Vagina (tissue), 2 donors: Measurements from ENCODE around the gene GPR62. TPM values are rescaled to one million over a fixed set of nuclear protein-coding genes. Genes with fewer than 3 reads are reported as not detected.

ENCODE experiments used
- DNase-seq, 2 donors: peaks; one replicate each; pipeline ENCODE4 v3.0.0-alpha.2; 2017; ENCODE audit errors: extremely low spot score in 2 of 2
- H3K27ac ChIP-seq: fragments of 200-600 bp; sonication (generic); one replicate; pipeline ENCODE4 v1.5.1; 2019
- H3K27me3 ChIP-seq: fragments of 200-600 bp; sonication (generic); one replicate; pipeline ENCODE4 v1.5.1; 2019
- H3K36me3 ChIP-seq, 2 donors: fragments of 200-600 bp; sonication (generic); one replicate each; pipeline ENCODE4 v1.5.1; 2017 to 2019
- H3K4me1 ChIP-seq: fragments of 200-600 bp; sonication (generic); one replicate; pipeline ENCODE4 v1.5.1; 2019
- H3K4me3 ChIP-seq, 2 donors: fragments of 200-600 bp; sonication (generic); 1 replicate in 1 of 2; 2 replicates in 1 of 2; pipeline ENCODE4 v1.5.1; 2016 to 2019
- H3K9me3 ChIP-seq: fragments of 200-600 bp; sonication (generic); one replicate; pipeline ENCODE4 v1.5.1; 2019
- CTCF ChIP-seq, 3 experiments: fragments of 450-650 bp in 2 of 3; fragments of 200-600 bp in 1 of 3; sonication (generic) in 1 of 3; IDR thresholded peaks; one replicate each; pipeline ENCODE4 v1.5.1; 2017 to 2019; ENCODE audit warnings: antibody characterized with exemption in 3 of 3, mild to moderate bottlenecking in 2 of 3, moderate library complexity in 2 of 3
- POLR2A ChIP-seq, 2 donors: fragments of 450-650 bp; IDR thresholded peaks; one replicate each; pipeline ENCODE4 v1.6.1; 2017; ENCODE audit warnings: antibody characterized with exemption in 2 of 2, mild to moderate bottlenecking in 2 of 2, moderate library complexity in 2 of 2
- POLR2AphosphoS5 ChIP-seq, 2 donors: sonication (generic); formaldehyde crosslinking; IDR thresholded peaks; one replicate each; pipeline ENCODE4 v1.9.0; 2017; ENCODE audit warnings: antibody characterized with exemption in 2 of 2, mild to moderate bottlenecking in 2 of 2, low read depth in 1 of 2; ENCODE audit not compliant: insufficient read depth in 1 of 2
- intact Hi-C: fragments of 100-400 bp; cut with DNase I; formaldehyde crosslinking; loops from one replicate; pipeline ENCODE4 v1.15.1; 2023
- total RNA-seq: library from RNA; depleted of rRNA; stranded (reverse); fragments of >200 nt; gene quantifications from one replicate; pipeline ENCODE4 v1.2.3, GENCODE V29; 2016

GPR62 gene
- total RNA-seq, 1 donor from 2014 or later, result not detected

DNA sequence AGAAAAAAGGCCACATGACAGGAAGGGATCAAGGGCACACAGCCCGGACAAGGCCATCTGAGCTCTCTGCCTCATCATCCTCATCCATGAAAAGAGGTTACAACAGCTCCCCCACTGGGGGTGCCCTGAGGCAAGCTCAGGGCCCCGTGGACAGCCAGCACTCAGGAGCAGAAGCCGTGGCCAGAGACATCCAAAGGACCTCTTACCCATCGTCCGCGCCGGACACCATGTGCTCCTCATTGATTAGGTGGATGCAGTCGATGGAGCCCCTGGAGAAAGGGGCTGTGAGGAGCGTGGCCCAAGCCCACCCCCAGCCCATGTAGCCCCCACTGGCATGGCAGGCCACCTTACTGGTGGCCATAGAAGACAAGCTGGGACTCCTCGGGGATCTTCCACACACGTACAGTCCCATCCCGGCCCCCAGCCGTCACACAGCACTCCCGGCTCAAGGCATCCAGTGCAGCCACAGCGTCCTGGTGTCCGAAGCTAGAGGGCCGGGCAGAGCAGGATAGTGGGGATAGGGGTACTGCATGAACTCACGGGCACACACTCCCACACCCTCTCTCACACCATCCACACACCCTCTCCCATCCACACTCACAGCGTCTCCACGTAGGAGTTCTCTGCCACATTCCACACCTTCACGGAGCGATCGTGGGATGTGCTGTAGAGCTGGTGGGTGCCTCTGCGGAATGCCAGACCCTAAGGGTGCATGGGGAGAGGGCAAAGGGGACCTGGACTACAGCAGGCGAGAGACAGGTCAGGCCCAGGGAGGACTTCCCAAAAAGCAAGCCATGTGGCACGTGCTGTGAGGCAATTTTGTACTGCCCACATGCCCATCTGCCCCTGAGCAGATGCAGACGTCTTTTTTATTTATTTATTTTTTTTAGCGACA, 19.9 kb upstream of the GPR62 start:
- H3K4me3 ChIP-seq, result no peak overlapping the region
- TF ChIP-seq POLR2A (IDR thresholded peaks at IDR 0.05), result no peak
- no peak for TF ChIP-seq POLR2AphosphoS5 (IDR thresholded peaks at IDR 0.05; ENCODE audit: insufficient read depth in 1 of 2, low read depth in 1 of 2)
- TF ChIP-seq CTCF (IDR thresholded peaks at IDR 0.05), result no peak
- no peaks in the 10 kb centered on the region for H3K27me3 ChIP-seq
- H3K9me3 ChIP-seq, result no peaks in the 10 kb centered on the region
- peaks cover 0 to 50% of the 10 kb centered on the region in 2 donors for H3K36me3 ChIP-seq
- no peak for DNase-seq
- intact Hi-C loops, result loop anchor here (5.0 kb wide), 1 partner anchor 212 kb away; no protein-coding TSS in a partner anchor
- no peak overlapping the region for H3K27ac ChIP-seq
- peaks cover 5% of the 10 kb centered on the region for H3K4me1 ChIP-seq

- peak in 1 of 2 donors; percentile 42 for DNase-seq
- no peak overlapping the region for H3K27ac ChIP-seq
These were observed 19.1 kb upstream of the GPR62 start for GRCh38 chr3:51935886-51936755.

GRCh38 chr3:51937014-51937413, 18.2 kb upstream of the GPR62 start:
- Histone ChIP-seq H3K4me1 (peaks cover 18% of the 10 kb centered on the region), H3K27ac (no peak overlapping the region), H3K27me3 (no peaks in the 10 kb centered on the region), H3K36me3 (peaks cover 0 to 50% of the 10 kb centered on the region in 2 donors), H3K4me3 (no peak overlapping the region), H3K9me3 (no peaks in the 10 kb centered on the region)
- DNase-seq, result peak in 1 of 2 donors; percentile 60
- intact Hi-C loops, result loop anchor here (5.0 kb wide), 1 partner anchor 210 kb away; no protein-coding TSS in a partner anchor
- TF ChIP-seq POLR2A (IDR thresholded peaks at IDR 0.05) (no peak), CTCF (IDR thresholded peaks at IDR 0.05) (no peak), POLR2AphosphoS5 (IDR thresholded peaks at IDR 0.05; ENCODE audit: insufficient read depth in 1 of 2, low read depth in 1 of 2) (no peak)

More at GRCh38 chr3:51935886-51936755, 19.1 kb upstream of the GPR62 start:
- Histone ChIP-seq H3K4me1 (peaks cover 14% of the 10 kb centered on the region), H3K4me3 (no peak overlapping the region), H3K27me3 (no peaks in the 10 kb centered on the region), H3K36me3 (peaks cover 0 to 50% of the 10 kb centered on the region in 2 donors), H3K9me3 (no peaks in the 10 kb centered on the region)
- intact Hi-C loops, result loop anchor here (5.0 kb wide), 1 partner anchor 211 kb away; no protein-coding TSS in a partner anchor
- no peak for TF ChIP-seq POLR2A (IDR thresholded peaks at IDR 0.05)
- TF ChIP-seq POLR2AphosphoS5 (IDR thresholded peaks at IDR 0.05; ENCODE audit: insufficient read depth in 1 of 2, low read depth in 1 of 2), result no peak

DNA sequence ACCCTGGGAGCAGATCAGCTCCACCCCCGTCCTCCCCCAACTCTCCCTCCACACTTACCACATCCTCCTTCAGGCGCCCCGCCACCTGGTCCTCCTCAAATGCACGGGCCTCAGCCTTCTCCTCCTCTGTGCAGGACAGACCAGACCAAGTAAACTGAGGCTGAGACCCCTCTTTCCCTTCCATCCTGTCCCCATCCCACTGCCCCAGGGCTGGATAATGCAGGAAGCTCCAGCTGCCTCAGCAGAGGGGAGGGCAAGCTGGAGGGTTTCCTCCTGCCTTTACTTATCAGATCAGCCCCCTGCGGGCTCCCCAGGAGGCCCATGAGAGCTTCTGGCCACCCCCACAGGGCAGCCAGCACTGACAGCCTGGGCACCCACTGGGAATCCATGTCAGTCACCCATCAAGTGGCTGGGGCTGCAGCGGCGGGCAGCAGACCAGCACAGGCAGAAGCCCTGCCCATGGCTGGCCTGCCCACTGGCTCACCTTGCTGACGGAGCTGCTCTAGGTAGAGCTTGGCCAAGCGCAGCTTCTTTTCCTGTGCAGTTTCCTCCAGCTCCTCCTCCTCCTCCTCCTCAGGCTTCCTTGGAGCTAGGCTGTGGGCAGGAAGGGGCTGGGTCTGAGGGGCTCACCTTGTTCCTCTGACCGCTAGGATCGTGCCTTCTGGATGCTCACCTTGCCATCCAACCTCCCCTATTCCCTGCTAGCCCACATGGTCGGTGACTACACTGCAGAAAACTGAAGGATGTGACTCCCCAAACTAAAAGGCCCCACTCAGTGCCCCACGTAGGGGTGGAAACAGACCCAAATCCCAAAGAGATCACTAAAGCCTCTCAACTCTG, 17.4 kb upstream of the GPR62 start:
- peaks cover 0 to 50% of the 10 kb centered on the region in 2 donors for H3K36me3 ChIP-seq
- intact Hi-C loops, result loop anchor here (5.0 kb wide), 1 partner anchor 209 kb away; no protein-coding TSS in a partner anchor
- no peak overlapping the region for H3K4me3 ChIP-seq
- no peak for TF ChIP-seq POLR2AphosphoS5 (IDR thresholded peaks at IDR 0.05; ENCODE audit: insufficient read depth in 1 of 2, low read depth in 1 of 2)
- no peak for TF ChIP-seq CTCF (IDR thresholded peaks at IDR 0.05)
- no peak for TF ChIP-seq POLR2A (IDR thresholded peaks at IDR 0.05)
- H3K27ac ChIP-seq, result no peak overlapping the region
- DNase-seq, result peak in 1 of 2 donors; percentile 75
- no peaks in the 10 kb centered on the region for H3K27me3 ChIP-seq
- H3K4me1 ChIP-seq, result peaks cover 25% of the 10 kb centered on the region
- H3K9me3 ChIP-seq, result no peaks in the 10 kb centered on the region
